Stimulated activated CD4-positive, alpha-beta T cell treated with anti-CD3 and anti-CD28 coated beads, Interleukin-1b, Interleukin-23, amount 100 ng/mL, for 48 hours (primary cell): Measurements from ENCODE around the gene ZNF782.
A peak's percentile ranks its signal among the peaks of the same experiment; 100 is the strongest.
"Not testable (repeated sequence)": the region's sequence is repeated elsewhere in the genome, so short reads cannot be mapped to it uniquely, and the experiment has no call there.

Experiments
- DNase-seq: peaks from one replicate; pipeline ENCODE4 v3.0.0-alpha.2; 2020

The ZNF782 gene

DNA sequence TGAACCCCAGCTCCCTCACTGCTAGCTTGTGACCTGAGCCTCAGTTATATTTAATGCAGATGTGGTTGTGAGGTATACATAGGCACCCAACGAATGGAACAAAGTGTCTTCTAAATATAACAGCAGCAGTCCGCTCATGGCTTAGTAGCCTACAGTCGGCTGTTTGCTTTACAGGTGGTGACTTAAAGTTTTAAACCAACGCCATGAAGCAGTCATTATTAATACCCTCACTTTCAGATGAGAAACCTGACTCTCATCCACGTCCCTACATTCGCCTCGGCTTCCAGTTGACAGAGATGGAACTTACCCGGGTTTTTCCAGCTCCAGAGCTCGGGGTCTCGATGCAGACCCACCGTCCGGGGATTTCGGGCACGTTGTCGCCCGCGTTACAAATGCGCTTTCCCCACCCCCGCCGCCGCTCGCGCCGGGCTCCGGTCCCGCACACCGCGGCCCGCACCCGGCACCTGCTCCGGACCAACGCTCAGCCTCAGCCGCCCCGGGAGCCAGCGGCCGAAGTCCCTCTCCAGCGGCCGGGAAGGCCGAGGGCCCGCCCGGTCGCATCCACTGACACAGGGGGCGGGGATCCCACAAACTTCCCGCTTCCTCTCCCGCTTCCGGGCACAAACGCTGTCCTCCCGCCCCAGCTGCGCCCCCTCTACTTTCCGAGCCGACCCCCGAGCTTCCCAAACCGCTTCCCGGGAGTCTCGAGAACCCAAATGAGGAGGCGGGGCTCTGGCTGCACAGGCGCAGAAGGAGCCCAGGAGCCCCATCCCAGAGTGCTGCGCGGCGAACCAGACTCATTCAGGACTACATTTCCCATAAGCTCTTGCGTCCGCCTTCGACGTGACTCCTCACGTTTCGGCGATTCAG, at the start of gene ZNF782:
TSS of gene ZNF782 (minus strand) at position 734 of the 870 bp plus-strand sequence. CDS start 2,553 bp downstream, outside the sequence.
- DNase-seq: peak; percentile 87

- DNase-seq: not testable (repeated sequence)
Measured at GRCh38 chr9:96900010-96900409, 45.7 kb upstream of the ZNF782 start.

GRCh38 chr9:96892131-96892530, 37.8 kb upstream of the ZNF782 start:
- DNase-seq: no peak

GRCh38 chr9:96888591-96888990, 34.3 kb upstream of the ZNF782 start:
- DNase-seq: no peak

DNA sequence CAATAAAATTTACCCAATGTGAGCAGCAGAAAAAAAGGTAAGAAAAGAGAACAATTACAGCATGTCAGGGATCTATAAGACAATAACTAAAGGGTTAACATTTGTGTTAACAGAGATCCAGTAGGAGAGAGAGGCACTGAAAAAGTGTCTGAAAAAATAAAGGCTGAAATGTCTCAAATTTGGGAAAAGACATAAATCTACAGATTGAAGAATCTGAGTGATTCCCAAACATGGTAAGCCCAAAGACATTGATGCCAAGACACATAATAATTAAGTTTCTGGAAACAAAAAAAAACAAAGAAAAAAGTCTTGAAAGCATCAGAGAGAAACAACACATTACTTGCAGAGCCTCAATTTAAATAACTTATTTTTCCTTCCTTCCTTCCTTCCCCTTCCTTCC, 31.1 kb upstream of the ZNF782 start:
- DNase-seq: no peak

DNA sequence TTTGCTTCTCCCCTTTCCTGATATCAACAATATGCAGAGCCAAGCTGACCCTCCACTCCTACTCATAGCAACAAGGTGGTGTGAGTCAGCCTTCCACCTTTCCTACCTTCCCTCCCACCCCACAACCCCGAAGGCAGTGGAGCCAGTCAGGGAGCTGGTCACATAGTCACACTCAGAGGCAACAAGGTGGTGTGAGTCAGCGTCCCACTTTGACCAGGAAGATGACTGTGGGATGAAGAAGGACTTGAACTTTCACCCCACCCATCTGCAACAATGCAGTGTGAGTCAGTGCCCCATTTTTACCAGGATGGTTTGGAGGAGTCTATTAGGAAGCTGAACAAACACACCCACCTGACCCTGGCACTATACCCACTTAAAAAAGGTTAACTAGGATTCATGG, 30.1 kb upstream of the ZNF782 start:
- peak; percentile 9 for DNase-seq

DNA sequence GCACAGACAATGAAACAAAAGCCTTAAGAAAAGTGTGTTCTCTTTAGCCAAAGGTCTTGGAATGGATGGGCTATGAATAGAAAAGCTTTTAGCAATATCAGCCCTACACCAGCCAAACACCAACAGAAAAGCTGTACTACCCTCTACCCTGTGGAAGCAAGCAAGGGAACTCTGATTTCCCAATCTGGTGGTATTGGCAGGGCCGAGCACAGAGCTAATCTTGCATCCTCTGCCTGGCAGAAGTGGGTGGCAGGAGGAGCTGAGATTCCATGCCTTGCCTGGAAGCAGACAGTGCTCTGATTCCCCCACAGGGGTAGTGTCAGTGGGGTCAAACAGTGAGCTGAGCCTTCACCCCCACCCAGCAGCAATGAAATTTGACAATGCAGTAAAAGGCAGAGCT, 29.6 kb upstream of the ZNF782 start:
- DNase-seq: no peak

DNA sequence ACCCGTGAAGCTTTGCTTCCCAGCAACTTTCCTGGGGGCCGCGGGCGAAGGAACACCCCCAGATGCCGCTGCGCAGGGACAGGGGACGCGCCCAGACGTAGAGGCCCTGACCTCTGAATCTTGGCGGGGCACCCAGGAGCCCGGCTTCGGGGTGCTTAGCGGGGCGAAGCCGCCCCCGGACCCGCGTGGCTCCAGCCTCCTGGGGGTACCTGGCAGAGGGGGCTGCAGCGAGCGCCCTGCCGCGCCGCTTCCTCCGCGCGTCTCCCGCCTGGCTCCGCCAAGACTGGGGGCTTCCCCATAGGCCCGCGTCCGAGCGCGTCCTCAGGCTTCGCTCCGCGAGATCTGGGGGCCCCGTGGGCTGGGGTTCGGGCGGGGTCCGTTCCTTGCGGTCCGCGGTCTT, 23.0 kb upstream of the ZNF782 start:
- no peak for DNase-seq

DNA sequence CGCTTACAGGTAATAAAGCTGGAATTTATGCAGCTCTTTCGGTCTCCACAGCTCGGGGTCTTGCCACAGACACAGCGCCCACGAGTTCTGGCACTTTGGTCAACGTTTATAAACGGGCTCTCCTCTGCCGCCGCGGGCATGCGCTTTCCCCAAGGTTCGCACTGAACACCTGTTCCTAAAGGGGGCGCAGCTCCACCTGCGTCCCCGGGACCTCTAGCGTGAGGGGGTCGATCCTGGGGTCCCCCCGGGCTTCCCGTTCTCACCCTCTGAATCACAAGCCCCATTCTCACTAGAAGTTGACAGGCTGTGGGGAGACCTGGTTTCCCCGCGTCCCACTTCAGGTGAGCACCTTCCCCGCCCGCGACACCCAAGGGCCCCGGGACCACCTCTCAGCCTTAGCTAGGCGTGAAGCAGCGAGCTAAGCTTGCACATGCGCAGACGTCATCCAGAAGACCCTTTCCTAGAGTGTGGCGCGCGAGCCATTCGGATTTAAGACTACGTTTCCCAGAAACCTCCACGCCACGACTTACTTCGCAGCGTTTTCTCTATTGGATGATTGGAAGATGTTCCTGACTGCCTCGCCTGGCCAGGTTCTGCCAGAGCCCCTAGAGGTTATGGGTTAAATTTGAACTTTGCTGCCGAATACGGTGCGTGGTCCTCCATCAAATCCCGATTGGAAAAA, 21.3 kb upstream of the ZNF782 start:
- DNase-seq: peak; percentile 65

DNA sequence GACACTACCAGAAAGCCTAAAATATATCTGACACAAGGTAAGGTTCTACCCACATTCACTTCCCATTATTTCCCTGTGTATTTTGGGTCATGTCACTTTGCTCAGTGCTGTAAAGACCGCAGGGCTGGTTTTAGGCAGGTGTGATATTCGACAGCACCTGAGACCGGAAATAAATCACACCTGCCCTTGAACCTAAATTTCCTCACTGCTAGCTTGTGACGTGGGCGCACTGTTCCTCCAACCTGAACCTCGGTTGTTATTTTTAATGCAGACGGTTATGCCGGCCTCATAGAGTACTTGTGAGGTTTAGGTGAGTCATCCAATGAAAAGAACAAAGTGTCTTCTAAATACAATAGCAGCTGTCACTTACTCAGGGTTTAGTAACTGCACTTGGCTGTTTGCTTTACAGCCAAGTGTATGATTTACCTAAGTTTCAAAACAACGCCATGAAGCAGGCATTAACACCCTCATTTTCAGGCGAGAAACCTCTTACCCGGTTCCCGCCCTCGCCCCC, 20.7 kb upstream of the ZNF782 start:
- peak; percentile 37 for DNase-seq

DNA sequence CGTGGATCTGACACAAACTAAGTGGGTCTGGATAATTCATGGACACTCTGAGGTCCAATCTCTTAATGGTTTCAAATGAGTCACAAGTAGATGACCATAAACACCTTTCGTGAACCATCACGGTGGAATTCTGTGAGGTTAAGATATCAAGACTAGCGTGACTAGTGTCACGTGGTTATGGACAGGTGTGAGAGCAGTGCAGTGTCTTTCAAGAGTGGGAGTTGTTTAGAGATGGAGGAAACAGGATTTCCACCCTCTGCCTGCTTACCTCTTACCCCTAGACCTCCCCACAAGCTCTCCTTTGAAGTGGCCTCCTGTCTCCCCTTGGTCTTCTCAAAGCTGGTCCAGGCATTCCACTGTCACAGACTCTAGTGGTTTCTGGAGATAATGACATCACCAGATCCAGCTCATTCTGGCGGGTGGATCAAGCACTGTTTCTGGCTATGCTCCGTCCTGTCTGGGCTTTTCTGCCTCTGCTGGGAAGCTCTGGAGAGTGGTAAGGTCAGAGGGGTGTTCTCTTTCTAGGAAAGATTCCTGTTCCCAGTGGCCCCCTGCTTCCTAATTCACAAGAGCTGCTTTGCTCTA, 20.0 kb upstream of the ZNF782 start:
- DNase-seq: no peak

DNA sequence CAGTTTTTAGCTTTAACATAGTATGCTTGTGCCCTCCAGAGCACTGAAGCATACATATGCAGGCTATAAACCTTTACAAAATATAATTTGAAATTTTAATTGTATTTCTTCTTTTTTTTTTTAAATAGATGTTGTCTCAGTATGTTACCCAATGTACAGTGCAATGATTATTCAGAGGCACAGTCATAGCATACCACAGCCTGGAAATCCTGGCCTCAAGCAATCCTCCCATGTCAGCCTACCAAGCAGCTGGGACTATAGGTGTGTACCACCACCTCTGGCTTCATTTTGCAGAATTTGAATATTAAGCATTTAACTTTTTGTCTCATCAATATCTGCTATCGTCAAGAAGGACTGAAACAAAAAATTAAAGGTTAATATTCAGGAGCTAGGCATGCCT, 16.9 kb upstream of the ZNF782 start:
- no peak for DNase-seq

DNA sequence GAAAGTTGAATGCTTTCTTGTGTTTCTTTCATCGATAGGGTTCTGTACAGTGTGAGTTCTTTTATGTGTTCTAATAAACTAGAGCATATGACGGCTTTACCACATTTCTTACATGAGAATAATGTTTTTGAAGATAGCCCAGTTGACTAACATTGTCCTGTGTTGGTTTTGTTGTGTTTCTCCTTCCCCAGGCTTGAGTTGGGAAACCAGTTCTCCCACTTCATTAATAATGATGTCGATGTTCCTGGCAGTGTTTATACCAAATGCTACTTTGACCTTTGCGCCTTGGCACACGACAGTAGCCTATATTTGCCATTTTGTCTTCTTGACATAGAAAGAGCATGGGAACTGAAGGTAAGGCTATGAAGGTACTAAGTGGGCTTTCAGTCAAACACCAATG, 14.4 kb upstream of the ZNF782 start:
- no peak for DNase-seq

GRCh38 chr9:96867079-96867804, 12.9 kb upstream of the ZNF782 start:
- no peak for DNase-seq

- not testable (repeated sequence) for DNase-seq
Measured at GRCh38 chr9:96865240-96865639, 10.9 kb upstream of the ZNF782 start.

DNA sequence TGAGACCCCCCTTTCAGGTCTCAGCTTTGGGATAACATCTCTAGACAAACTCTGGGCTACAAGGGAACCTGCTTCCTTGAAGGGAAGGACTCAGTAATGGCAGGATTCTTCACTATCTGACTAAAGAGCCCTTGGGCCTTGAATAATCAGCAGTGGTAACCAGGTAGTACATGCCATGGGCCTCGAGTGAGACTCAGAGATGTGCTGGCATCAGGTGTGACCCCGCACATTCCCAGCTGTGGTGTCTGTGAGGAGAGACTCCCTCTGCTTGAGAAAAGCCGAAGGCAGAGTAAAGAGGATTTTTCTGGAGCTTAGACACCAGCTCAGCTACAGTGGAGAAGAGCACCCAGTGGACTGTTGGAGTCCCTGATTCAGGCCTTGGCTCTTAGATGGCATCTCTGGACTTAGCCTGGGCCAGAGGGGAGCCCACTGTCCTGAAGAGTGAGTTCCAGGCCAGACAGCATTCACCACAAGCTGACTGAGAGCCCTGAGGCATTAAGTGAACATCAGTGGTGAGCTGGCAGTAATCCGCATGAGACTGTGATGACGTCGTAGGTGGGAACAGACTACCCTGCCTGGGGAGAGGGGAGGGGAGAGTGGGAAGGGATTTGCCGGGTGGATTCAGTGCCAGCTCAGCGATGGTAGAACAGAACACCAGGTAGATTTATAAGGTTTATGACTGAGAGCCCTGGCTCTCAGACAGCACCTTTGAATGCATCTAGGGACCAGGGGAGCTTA, 5.3 kb upstream of the ZNF782 start:
- DNase-seq: no peak

- no peak for DNase-seq
Measured at GRCh38 chr9:96858670-96859069, 4.4 kb upstream of the ZNF782 start.

- no peak for DNase-seq
Measured at GRCh38 chr9:96858018-96858573, 3.8 kb upstream of the ZNF782 start.

DNA sequence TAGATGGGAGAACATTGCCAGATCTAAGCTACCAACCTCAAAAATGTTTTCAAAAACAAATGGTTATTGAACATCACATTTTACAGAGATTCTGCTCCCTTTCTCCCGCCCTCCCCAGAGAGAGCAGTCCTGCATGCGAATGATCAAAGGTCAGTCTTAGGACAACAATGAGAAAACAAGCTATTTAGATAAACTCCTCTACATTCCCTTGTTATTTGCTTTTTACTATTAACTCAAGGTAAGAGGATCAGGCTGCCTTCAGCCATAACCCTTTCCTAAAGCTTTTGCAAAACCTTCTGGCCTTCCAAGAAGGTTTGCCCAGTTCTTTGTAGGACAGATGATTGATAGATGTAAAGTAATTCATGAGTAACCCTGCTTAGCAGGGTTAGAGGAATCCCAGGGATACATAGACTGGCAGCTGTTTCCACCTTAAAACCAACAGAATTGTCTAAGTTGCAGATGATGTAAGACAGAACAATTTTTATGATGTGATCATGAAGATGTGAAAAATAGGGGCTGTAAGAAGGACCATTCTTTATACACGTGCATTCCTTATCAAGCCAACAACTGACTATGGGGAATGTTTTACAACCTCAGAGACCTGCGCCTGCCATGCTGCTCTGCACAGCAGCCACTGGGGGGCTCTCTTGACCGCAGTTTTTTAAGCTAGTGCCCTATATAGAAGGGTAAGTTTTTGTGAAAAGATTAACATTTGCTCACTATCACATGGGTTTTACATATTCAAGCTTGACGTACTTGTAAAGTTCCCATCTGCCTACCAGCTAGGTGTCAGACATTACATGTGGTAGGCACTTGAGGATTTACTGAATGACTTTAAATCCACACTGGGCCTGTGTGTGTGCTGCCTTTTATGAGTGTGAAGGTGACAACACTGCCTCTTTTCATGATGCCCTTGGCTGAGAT, 2.3 kb upstream of the ZNF782 start:
- DNase-seq: peak; percentile 68

DNA sequence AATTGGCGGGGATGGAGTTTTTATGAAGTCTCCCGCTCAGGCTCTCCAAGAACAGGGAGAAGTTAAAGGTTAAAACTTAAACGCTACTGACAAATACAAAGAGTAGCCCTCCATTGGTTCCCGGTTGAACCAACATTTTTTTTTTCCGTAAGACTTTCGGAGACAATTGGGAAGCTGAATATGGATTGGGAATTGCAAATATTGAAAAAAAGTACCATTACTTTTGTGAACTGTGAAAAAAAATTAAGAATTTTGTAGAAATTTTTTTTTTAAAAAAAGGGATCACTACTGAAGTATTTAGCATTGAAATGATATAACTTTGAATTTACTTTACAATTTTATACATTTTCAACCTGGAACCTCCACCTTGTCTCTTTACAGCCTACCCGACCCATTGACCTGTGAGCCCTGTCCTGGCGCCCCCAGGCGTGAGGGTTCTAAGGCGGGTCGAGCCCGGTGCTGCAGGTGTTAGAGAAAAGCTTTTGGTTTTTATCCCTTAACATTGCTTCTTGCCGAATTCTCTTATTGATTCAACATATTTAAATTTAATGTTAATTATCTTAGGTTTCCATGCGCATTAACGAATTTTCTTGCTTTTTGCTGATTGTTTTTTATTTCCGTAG, 448 bp upstream of the ZNF782 start:
- no peak for DNase-seq
